Keratinocyte (primary cell): ENCODE results near the gene ANXA5. TPM values are rescaled to one million over a fixed set of nuclear protein-coding genes. Genes with fewer than 3 reads are reported as not detected.
"Not testable (repeated sequence)": the region's sequence is repeated elsewhere in the genome, so short reads cannot be mapped to it uniquely, and the experiment has no call there.

ENCODE experiments used
- DNase-seq: peaks from one replicate; pipeline ENCODE4 v3.0.0-alpha.2; 2011; ENCODE audit warnings: low read depth, missing footprints, low spot score
- FAIRE-seq: peaks from 2 replicates; lab custom pipeline; 2011; peaks lifted over from hg19 to GRCh38; lab: Jason Lieb, UNC
- H2AFZ ChIP-seq: 2 replicates; pipeline ENCODE4 v1.6.0; 2012; ENCODE audit warnings: low read length, control low read depth, inconsistent platforms; ENCODE audit not compliant: control insufficient read depth
- H3K27ac ChIP-seq: 2 replicates; pipeline ENCODE4 v1.5.1; 2011; ENCODE audit warnings: low read length; ENCODE audit not compliant: control insufficient read depth, insufficient read depth
- H3K27me3 ChIP-seq: 3 replicates; pipeline ENCODE4 v1.6.0; 2011; ENCODE audit warnings: low read length; ENCODE audit not compliant: control insufficient read depth, insufficient read depth; ENCODE audit errors: extremely low read depth
- H3K36me3 ChIP-seq, 2 experiments: 2 replicates in 1 of 2; 3 replicates in 1 of 2; pipeline ENCODE4 v1.5.1; 2011; ENCODE audit warnings: low read length in 2 of 2, mild to moderate bottlenecking in 1 of 2; ENCODE audit not compliant: control insufficient read depth in 2 of 2, insufficient read depth in 2 of 2; ENCODE audit errors: extremely low read depth in 1 of 2
- H3K4me1 ChIP-seq: 3 replicates; pipeline ENCODE4 v1.5.1; 2011; ENCODE audit warnings: low read length; ENCODE audit not compliant: control insufficient read depth, insufficient read depth; ENCODE audit errors: extremely low read depth
- H3K4me2 ChIP-seq: 3 replicates; pipeline ENCODE4 v1.6.0; 2011; ENCODE audit warnings: low read depth, low read length; ENCODE audit not compliant: control insufficient read depth, insufficient read depth; ENCODE audit errors: extremely low read depth
- H3K4me3 ChIP-seq, 3 experiments: fragments of 200-600 bp in 1 of 3; sonication (generic) in 1 of 3; 2 replicates in 2 of 3; 3 replicates in 1 of 3; pipeline ENCODE4 v1.5.1; 2011 to 2016; ENCODE audit warnings: low read length in 3 of 3, mild to moderate bottlenecking in 3 of 3, control low read depth in 2 of 3, inconsistent platforms in 1 of 3, low read depth in 1 of 3, mixed read lengths in 1 of 3, mixed run types in 1 of 3, moderate library complexity in 1 of 3; ENCODE audit not compliant: control insufficient read depth in 2 of 3, insufficient read depth in 2 of 3; ENCODE audit errors: extremely low read depth in 1 of 3
- H3K79me2 ChIP-seq: 2 replicates; pipeline ENCODE4 v1.6.0; 2012; ENCODE audit warnings: low read length; ENCODE audit not compliant: control insufficient read depth, insufficient read depth
- H3K9ac ChIP-seq: 3 replicates; pipeline ENCODE4 v1.6.0; 2011; ENCODE audit warnings: low read length; ENCODE audit not compliant: control insufficient read depth, insufficient read depth; ENCODE audit errors: extremely low read depth
- H3K9me1 ChIP-seq: 3 replicates; pipeline ENCODE4 v1.6.0; 2011; ENCODE audit warnings: low read length; ENCODE audit not compliant: control insufficient read depth, insufficient read depth; ENCODE audit errors: extremely low read depth
- H3K9me3 ChIP-seq: 2 replicates; pipeline ENCODE4 v1.5.1; 2012; ENCODE audit warnings: low read depth, low read length; ENCODE audit not compliant: control insufficient read depth
- H4K20me1 ChIP-seq: 3 replicates; pipeline ENCODE4 v1.6.0; 2011; ENCODE audit warnings: low read length; ENCODE audit not compliant: control insufficient read depth, insufficient read depth; ENCODE audit errors: extremely low read depth
- EZH2 ChIP-seq: IDR thresholded peaks from one replicate; pipeline ENCODE4 v1.6.1; 2012; ENCODE audit warnings: inconsistent platforms, mild to moderate bottlenecking, low read length, moderate library complexity
- dilution Hi-C: fragments of 300-500 bp; cut with MboI; formaldehyde crosslinking; loops from one replicate; pipeline ENCODE4 v1.7.0; 2020; ENCODE audit warnings: low sequenced_read_pairs; ENCODE audit not compliant: extremely low pct_ligation_motif_present
- polyA plus RNA-seq, 5 experiments: library from polyadenylated mRNA; depleted of rRNA in 3 of 5; stranded (reverse) in 3 of 5; stranded (forward) in 1 of 5; unstranded in 1 of 5; fragments of >200 nt; gene quantifications; 1 replicate in 1 of 5; 2 replicates in 3 of 5; 3 replicates in 1 of 5; pipeline versions ENCODE4 v1.2.1 to v1.2.3, GENCODE V29; 2011 to 2012; ENCODE audit warnings: missing spikeins in 2 of 5, low read depth in 1 of 5, low replicate concordance in 1 of 5
- TF ChIP-seq, protein P1 (sequence below), 3 experiments: IDR thresholded peaks in 1 of 3; conservative IDR thresholded peaks in 1 of 3; optimal IDR thresholded peaks in 1 of 3; 2 replicates in 2 of 3; 3 replicates in 1 of 3; pipeline versions ENCODE3 to v1.5.1; 2011; ENCODE audit warnings: low read length in 3 of 3, mild to moderate bottlenecking in 3 of 3, moderate library complexity in 2 of 3, control low read depth in 1 of 3, inconsistent platforms in 1 of 3; ENCODE audit not compliant: insufficient read depth in 2 of 3; ENCODE audit errors: extremely low read depth in 1 of 3

The ANXA5 gene
- polyA plus RNA-seq, 1 donor (not counting 4 experiments of a cell fraction or from before 2014, with no cell fraction given), result 512 TPM

DNA sequence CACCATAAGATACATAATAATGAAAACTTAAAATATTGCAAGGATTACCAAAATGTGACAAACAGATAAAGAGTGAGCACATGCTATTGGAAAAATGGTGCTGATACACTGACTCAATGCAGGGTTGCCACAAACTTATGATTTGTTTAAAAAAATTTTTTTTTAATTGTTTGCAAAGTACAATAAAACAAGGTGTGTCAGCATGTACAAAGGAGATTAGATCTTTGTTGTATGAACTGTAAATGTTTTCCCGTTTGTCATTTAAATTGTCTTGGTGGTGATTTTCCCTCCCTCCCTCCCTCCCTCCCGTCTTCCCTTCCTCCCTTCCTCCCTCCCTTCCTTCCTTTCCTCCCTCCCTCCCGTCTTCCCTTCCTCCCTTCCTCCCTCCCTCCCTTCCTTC, 31.4 kb downstream of the ANXA5 start:
- dilution Hi-C loops, result loop anchor here (10.0 kb wide), 1 partner anchor 69 kb away; no protein-coding TSS in a partner anchor

DNA sequence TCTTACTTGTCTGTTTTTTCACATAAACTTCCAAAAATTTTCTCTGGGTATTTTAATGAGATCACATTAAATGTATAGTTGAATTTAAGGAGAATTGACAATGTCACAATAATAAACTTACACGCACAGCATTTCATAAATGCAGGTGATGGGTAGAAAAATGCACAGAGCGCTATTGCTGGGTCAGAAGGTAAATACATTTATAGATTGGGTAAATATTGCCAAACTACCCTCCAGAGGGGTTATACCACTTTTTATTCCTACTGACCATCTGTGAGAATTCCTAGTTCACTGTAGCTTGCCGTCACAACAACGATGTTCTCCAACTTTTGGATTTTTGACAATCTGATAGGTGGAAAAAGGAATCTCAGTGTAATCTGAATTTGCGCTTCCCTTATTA, 34.6 kb downstream of the ANXA5 start:
- H2AFZ ChIP-seq, result no peak overlapping the region
- no peaks in the 10 kb centered on the region for H3K4me1 ChIP-seq
- TF ChIP-seq EZH2, result no peak
- TF ChIP-seq, protein P1, sequence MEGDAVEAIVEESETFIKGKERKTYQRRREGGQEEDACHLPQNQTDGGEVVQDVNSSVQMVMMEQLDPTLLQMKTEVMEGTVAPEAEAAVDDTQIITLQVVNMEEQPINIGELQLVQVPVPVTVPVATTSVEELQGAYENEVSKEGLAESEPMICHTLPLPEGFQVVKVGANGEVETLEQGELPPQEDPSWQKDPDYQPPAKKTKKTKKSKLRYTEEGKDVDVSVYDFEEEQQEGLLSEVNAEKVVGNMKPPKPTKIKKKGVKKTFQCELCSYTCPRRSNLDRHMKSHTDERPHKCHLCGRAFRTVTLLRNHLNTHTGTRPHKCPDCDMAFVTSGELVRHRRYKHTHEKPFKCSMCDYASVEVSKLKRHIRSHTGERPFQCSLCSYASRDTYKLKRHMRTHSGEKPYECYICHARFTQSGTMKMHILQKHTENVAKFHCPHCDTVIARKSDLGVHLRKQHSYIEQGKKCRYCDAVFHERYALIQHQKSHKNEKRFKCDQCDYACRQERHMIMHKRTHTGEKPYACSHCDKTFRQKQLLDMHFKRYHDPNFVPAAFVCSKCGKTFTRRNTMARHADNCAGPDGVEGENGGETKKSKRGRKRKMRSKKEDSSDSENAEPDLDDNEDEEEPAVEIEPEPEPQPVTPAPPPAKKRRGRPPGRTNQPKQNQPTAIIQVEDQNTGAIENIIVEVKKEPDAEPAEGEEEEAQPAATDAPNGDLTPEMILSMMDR (optimal IDR thresholded peaks at IDR 0.05 in 1 of 3, IDR thresholded peaks at IDR 0.05 in 1 of 3, conservative IDR thresholded peaks at IDR 0.05 in 1 of 3; ENCODE audit: extremely low read depth in 1 of 3, insufficient read depth in 2 of 3, low read length in 3 of 3), result no peak
- H3K9me3 ChIP-seq, result no peaks in the 10 kb centered on the region
- H3K79me2 ChIP-seq, result no peaks in the 10 kb centered on the region
- no peaks in the 10 kb centered on the region for H4K20me1 ChIP-seq
- H3K9ac ChIP-seq, result no peak overlapping the region
- DNase-seq (no peak), FAIRE-seq (no peak)
- dilution Hi-C loops, result loop anchor here (10.0 kb wide), 1 partner anchor 73 kb away; no protein-coding TSS in a partner anchor
- no peak overlapping the region for H3K4me3 ChIP-seq
- H3K9me1 ChIP-seq, result no peaks in the 10 kb centered on the region
- H3K4me2 ChIP-seq, result no peak overlapping the region
- H3K36me3 ChIP-seq, result peaks cover 4% of the 10 kb centered on the region in 2 experiments
- no peaks in the 10 kb centered on the region for H3K27me3 ChIP-seq
- H3K27ac ChIP-seq, result no peak overlapping the region

More for the DNA sequence above, 31.4 kb downstream of the ANXA5 start:
- DNase-seq (no peak), FAIRE-seq (no peak)
- TF ChIP-seq EZH2, result no peak
- TF ChIP-seq, protein P1 (optimal IDR thresholded peaks at IDR 0.05 in 1 of 3, IDR thresholded peaks at IDR 0.05 in 1 of 3, conservative IDR thresholded peaks at IDR 0.05 in 1 of 3; ENCODE audit: extremely low read depth in 1 of 3, insufficient read depth in 2 of 3, low read length in 3 of 3), result no peak
- Histone ChIP-seq H3K27ac (no peak overlapping the region), H3K9ac (no peak overlapping the region), H3K9me1 (no peaks in the 10 kb centered on the region), H3K79me2 (no peaks in the 10 kb centered on the region), H3K4me1 (peaks cover 4% of the 10 kb centered on the region), H3K27me3 (no peaks in the 10 kb centered on the region), H2AFZ (no peak overlapping the region), H3K36me3 (peaks cover 10 to 12% of the 10 kb centered on the region in 2 experiments), H3K9me3 (no peaks in the 10 kb centered on the region), H4K20me1 (no peaks in the 10 kb centered on the region), H3K4me3 (no peak overlapping the region), H3K4me2 (no peak overlapping the region)

DNA sequence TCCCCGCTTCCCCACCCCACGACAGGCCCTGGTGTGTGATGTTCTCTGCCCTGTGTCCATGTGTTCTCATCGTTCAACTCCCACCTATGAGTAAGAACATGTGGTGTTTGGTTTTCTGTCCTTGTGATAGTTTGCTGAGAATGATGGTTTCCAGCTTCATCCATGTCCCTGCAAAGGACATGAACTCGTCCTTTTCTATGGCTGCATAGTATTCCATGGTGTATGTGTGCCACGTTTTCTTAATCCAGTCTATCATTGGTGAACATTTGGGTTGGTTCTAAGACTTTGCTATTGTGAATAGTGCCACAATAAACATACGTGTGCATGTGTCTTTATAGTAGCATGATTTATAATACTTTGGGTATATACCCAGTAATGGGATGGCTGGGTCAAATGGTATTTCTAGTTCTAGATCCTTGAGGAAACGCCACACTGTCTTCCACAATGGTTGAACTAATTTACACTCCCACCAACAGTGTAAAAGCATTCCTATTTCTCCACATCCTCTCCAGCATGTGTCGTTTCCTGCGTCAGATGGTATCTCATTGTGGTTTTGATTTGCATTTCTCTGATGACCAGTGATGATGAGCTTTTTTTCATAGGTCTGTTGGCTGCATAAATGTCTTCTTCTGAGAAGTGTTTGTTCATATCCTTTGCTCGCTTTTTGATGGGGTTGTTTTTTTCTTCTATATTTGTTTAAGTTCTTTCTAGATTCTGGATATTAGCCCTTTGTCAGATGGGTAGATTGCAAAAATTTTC, 36.4 kb downstream of the ANXA5 start:
- not testable (repeated sequence) for H3K9me3 ChIP-seq, H3K4me1 ChIP-seq, H3K27ac ChIP-seq, H3K9me1 ChIP-seq, H3K9ac ChIP-seq, H3K4me3 ChIP-seq, H4K20me1 ChIP-seq, FAIRE-seq, H3K36me3 ChIP-seq, H3K4me2 ChIP-seq, DNase-seq, H2AFZ ChIP-seq, H3K79me2 ChIP-seq, H3K27me3 ChIP-seq
- dilution Hi-C loops, result loop anchor here (10.0 kb wide), 1 partner anchor 74 kb away; no protein-coding TSS in a partner anchor
